K562 (cell line): ENCODE results near the gene WDR13. TPM values are rescaled to one million over a fixed set of nuclear protein-coding genes. Genes with fewer than 3 reads are reported as not detected.
A peak's percentile ranks its signal among the peaks of the same experiment; 100 is the strongest.

Source experiments
- ARID4B ChIP-seq: sonication (generic); formaldehyde crosslinking; IDR thresholded peaks from 2 replicates; pipeline ENCODE4 v1.8.0; 2022; ENCODE audit warnings: mild to moderate bottlenecking, missing genetic modification reagents
- BCOR ChIP-seq: fragments of 450-650 bp; IDR thresholded peaks from 2 replicates; pipeline ENCODE4 v1.6.1; 2016
- LCOR ChIP-seq: sonication (generic); formaldehyde crosslinking; IDR thresholded peaks from 2 replicates; pipeline ENCODE4 v1.8.0; 2022; ENCODE audit warnings: mild to moderate bottlenecking, missing genetic modification reagents
- NONO ChIP-seq, 2 experiments: fragments of 200-400 bp in 1 of 2; fragments of 450-650 bp in 1 of 2; formaldehyde crosslinking in 1 of 2; IDR thresholded peaks; 2 replicates each; pipeline ENCODE4 v1.6.1; 2017; ENCODE audit warnings: low read depth in 2 of 2, mild to moderate bottlenecking in 2 of 2, moderate library complexity in 2 of 2, low read length in 1 of 2
- SAFB ChIP-seq: fragments of 200-400 bp; formaldehyde crosslinking; IDR thresholded peaks from 2 replicates; pipeline ENCODE4 v1.6.1; 2017; ENCODE audit warnings: low read depth, low read length, borderline replicate concordance
- THRB ChIP-seq: fragments of 450-650 bp; formaldehyde crosslinking; conservative IDR thresholded peaks from 2 replicates; pipeline ENCODE4 v1.4.0; 2022; ENCODE audit warnings: mild to moderate bottlenecking, missing genetic modification characterization
- WHSC1 ChIP-seq: IDR thresholded peaks from one replicate; pipeline ENCODE4 v1.6.1; 2012; ENCODE audit warnings: low read length, control low read depth, inconsistent platforms
- ZBTB9 ChIP-seq: fragments of 450-650 bp; formaldehyde crosslinking; IDR thresholded peaks from 2 replicates; pipeline ENCODE4 v1.4.0; 2020; ENCODE audit warnings: mild to moderate bottlenecking, moderate library complexity
- ZEB2 ChIP-seq: fragments of 450-650 bp; IDR thresholded peaks from 2 replicates; pipeline ENCODE4 v1.6.1; 2016
- ZNF41 ChIP-seq: fragments of 250-450 bp; sonication (Bioruptor Pico); conservative IDR thresholded peaks from 2 replicates; pipeline ENCODE4 v1.4.0; 2020; ENCODE audit warnings: mild to moderate bottlenecking
- polyA plus RNA-seq, 8 experiments: library from polyadenylated mRNA; depleted of rRNA in 4 of 8; stranded (reverse) in 5 of 8; unstranded in 3 of 8; fragments of >200 nt; fragmentation: Nextera tagmentation in 2 of 8; fragmentation: Illumina TruSeq in 1 of 8; extraction: Ambion mirVana in 2 of 8; extraction: Trizol in 1 of 8; gene quantifications; 2 replicates each; pipeline versions ENCODE4 v1.2.1 to v1.2.3, GENCODE V29; 2011 to 2014; ENCODE audit warnings: inconsistent platforms in 1 of 8, missing spikeins in 1 of 8
- total RNA-seq, 7 experiments: library from RNA; depleted of rRNA in 6 of 7; stranded (reverse); fragments of >200 nt in 6 of 7; fragmentation: Illumina TruSeq in 2 of 7; extraction: Trizol in 2 of 7; gene quantifications; 2 replicates each; pipeline versions ENCODE4 v1.2.1 to v1.2.3, GENCODE V29; 2011 to 2021; ENCODE audit warnings: low replicate concordance in 1 of 7
- TF ChIP-seq, protein P1 (sequence below), 2 experiments: fragments of 450-650 bp; formaldehyde crosslinking in 1 of 2; IDR thresholded peaks; 2 replicates each; pipeline versions ENCODE4 v1.4.0 to v1.6.1; 2014 to 2020; ENCODE audit warnings: mild to moderate bottlenecking in 2 of 2, borderline replicate concordance in 1 of 2, low read depth in 1 of 2

The WDR13 gene
- total and polyA plus RNA-seq, 9 of the 15 experiments (the other 6 are each of a cell fraction or from before 2014, with no cell fraction given) = 7.4 to 70.5 (median 31.4) TPM

- TF ChIP-seq, protein P1, sequence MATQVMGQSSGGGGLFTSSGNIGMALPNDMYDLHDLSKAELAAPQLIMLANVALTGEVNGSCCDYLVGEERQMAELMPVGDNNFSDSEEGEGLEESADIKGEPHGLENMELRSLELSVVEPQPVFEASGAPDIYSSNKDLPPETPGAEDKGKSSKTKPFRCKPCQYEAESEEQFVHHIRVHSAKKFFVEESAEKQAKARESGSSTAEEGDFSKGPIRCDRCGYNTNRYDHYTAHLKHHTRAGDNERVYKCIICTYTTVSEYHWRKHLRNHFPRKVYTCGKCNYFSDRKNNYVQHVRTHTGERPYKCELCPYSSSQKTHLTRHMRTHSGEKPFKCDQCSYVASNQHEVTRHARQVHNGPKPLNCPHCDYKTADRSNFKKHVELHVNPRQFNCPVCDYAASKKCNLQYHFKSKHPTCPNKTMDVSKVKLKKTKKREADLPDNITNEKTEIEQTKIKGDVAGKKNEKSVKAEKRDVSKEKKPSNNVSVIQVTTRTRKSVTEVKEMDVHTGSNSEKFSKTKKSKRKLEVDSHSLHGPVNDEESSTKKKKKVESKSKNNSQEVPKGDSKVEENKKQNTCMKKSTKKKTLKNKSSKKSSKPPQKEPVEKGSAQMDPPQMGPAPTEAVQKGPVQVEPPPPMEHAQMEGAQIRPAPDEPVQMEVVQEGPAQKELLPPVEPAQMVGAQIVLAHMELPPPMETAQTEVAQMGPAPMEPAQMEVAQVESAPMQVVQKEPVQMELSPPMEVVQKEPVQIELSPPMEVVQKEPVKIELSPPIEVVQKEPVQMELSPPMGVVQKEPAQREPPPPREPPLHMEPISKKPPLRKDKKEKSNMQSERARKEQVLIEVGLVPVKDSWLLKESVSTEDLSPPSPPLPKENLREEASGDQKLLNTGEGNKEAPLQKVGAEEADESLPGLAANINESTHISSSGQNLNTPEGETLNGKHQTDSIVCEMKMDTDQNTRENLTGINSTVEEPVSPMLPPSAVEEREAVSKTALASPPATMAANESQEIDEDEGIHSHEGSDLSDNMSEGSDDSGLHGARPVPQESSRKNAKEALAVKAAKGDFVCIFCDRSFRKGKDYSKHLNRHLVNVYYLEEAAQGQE (IDR thresholded peaks at IDR 0.05; ENCODE audit: borderline replicate concordance) = peak; percentile 94
- TF ChIP-seq, protein P1 (CRISPR knock-in tag; IDR thresholded peaks at IDR 0.05; ENCODE audit: low read depth) = no peak
- TF ChIP-seq ZEB2 (no peak), THRB (CRISPR knock-in tag) (no peak), SAFB (no peak), BCOR (no peak), ARID4B (CRISPR knock-in tag) (peak; percentile 80; the same call in 1 of the 2 replicates), ZNF41 (CRISPR knock-in tag) (no peak), LCOR (peak; percentile 48; the same call in 1 of the 2 replicates), WHSC1 (no peak), NONO (IDR thresholded peaks at IDR 0.05; ENCODE audit: low read depth in 2 of 2, low read length in 1 of 2) (no peak), ZBTB9 (peak; percentile 63; the same call in 1 of the 2 replicates)
These were observed at the start of gene WDR13 (continued) for GRCh38 chrX:48597353-48598264.
